GOT3 (cell line): ENCODE measurements around the gene LIG1.

ENCODE experiments used
- DNase-seq: peaks from one replicate; lab custom pipeline; 2025; ENCODE audit warnings: mixed read lengths; lab: John Stamatoyannopoulos, UW

LIG1 gene

GRCh38 chr19:48169939-48170803, at the start of gene LIG1, which contains the start of gene ZSWIM9:
LIG1 (minus strand) TSS chr19:48170344; CDS start chr19:48165566, 4,778 bp downstream.
ZSWIM9 (plus strand) TSS chr19:48170680; CDS start chr19:48171803, 1,123 bp downstream.
- peak; percentile 87 for DNase-seq

- DNase-seq, result no peak
These were observed 48.9 kb upstream of the LIG1 start for GRCh38 chr19:48218997-48219396.

GRCh38 chr19:48216933-48217332, 46.8 kb upstream of the LIG1 start:
- no peak for DNase-seq

- DNase-seq, result no peak
These were observed 43.8 kb upstream of the LIG1 start for GRCh38 chr19:48213959-48214358.

GRCh38 chr19:48210005-48210404, 39.9 kb upstream of the LIG1 start:
- DNase-seq, result no peak

- no peak for DNase-seq
These were observed 36.4 kb upstream of the LIG1 start for GRCh38 chr19:48206397-48207093.

GRCh38 chr19:48203794-48204628, 33.9 kb upstream of the LIG1 start:
- peak; percentile 71 for DNase-seq

GRCh38 chr19:48203222-48203793, 33.2 kb upstream of the LIG1 start:
- no peak for DNase-seq

GRCh38 chr19:48196933-48197665, 27.0 kb upstream of the LIG1 start:
- no peak for DNase-seq

GRCh38 chr19:48196321-48196763, 26.2 kb upstream of the LIG1 start:
- no peak for DNase-seq

- no peak for DNase-seq
These were observed 25.0 kb upstream of the LIG1 start for GRCh38 chr19:48194844-48195830.

- DNase-seq, result no peak
These were observed 24.1 kb upstream of the LIG1 start for GRCh38 chr19:48194041-48194843.

- DNase-seq, result no peak
These were observed 22.6 kb upstream of the LIG1 start for GRCh38 chr19:48192750-48193149.

GRCh38 chr19:48190885-48191284, 20.7 kb upstream of the LIG1 start:
- DNase-seq, result no peak

GRCh38 chr19:48190288-48190884, 20.2 kb upstream of the LIG1 start:
- DNase-seq, result no peak

- no peak for DNase-seq
These were observed 16.4 kb upstream of the LIG1 start for GRCh38 chr19:48186541-48186991.

- no peak for DNase-seq
These were observed 15.9 kb upstream of the LIG1 start for GRCh38 chr19:48186015-48186414.

- no peak for DNase-seq
These were observed 13.2 kb upstream of the LIG1 start for GRCh38 chr19:48183356-48183755.
